ES-I3 (cell line): ENCODE results near the gene CASKIN1.
A peak's percentile ranks its signal among the peaks of the same experiment; 100 is the strongest.
"Not testable (repeated sequence)": the region's sequence is repeated elsewhere in the genome, so short reads cannot be mapped to it uniquely, and the experiment has no call there.

ENCODE experiments used
- H3K36me3 ChIP-seq: 2 replicates; pipeline ENCODE4 v1.6.1; 2013; ENCODE audit warnings: mild to moderate bottlenecking, low read length, control low read depth, moderate library complexity; ENCODE audit not compliant: insufficient read depth
- H3K4me1 ChIP-seq: 2 replicates; pipeline ENCODE4 v1.6.1; 2013; ENCODE audit warnings: mild to moderate bottlenecking, control low read depth, low read length; ENCODE audit not compliant: insufficient read depth
- H3K9ac ChIP-seq: 2 replicates; pipeline ENCODE4 v1.6.1; 2013; ENCODE audit warnings: low read depth, mild to moderate bottlenecking, low read length, moderate library complexity
- H3K9me3 ChIP-seq: 2 replicates; pipeline ENCODE4 v1.6.1; 2013; ENCODE audit warnings: mild to moderate bottlenecking, low read length, moderate library complexity; ENCODE audit not compliant: control insufficient read depth, insufficient read depth

The CASKIN1 gene

DNA sequence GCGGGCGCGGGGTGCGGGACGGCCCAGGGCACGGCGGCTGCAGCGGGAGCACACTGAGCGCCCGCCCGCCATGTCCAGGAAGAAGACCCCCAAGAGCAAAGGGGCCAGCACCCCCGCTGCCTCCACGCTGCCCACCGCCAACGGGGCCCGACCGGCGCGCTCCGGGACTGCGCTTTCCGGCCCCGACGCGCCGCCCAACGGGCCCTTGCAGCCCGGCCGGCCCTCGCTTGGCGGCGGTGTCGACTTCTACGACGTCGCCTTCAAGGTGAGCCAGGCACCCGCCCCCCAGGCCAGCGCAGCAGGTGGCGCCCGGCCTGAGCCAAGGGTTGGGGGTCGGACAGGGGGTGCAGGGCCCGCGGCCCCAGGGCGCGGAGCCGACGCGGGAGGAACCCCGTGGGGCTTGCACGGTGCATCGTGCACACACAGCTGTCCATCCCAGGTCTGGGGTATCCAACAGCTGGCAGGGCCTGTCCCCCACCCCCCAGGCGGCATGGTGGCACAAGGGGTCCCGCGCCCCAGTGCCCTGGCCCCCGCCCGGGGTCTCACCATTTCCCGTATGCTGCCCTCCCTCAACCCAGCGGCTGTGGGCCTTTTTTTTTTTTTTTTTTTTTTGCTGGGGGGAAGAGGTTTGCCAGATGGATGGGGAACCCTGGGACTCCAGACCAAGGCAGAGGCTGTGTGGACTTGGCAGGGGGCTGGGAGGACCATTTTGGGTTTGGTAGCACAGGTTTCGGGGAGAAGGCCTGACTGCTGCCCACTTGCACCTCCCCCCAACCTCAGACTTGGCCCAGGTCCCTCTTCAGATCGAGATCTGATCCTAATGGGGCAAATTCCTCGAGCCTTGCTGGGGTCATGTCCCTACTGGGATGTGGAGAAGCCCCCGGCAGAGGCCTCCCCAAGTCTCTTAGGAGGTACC is 47.4 kb downstream of the CASKIN1 start:
- 0 out of 2 replicates have a peak, but pooled peaks cover 4% of the 10 kb centered on the region for H3K36me3 ChIP-seq
- H3K9ac ChIP-seq, result peak overlapping the region; percentile 62
- no peaks in the 10 kb centered on the region for H3K9me3 ChIP-seq
- H3K4me1 ChIP-seq, result peaks cover 7% of the 10 kb centered on the region; the same call in 1 of the 2 replicates

DNA sequence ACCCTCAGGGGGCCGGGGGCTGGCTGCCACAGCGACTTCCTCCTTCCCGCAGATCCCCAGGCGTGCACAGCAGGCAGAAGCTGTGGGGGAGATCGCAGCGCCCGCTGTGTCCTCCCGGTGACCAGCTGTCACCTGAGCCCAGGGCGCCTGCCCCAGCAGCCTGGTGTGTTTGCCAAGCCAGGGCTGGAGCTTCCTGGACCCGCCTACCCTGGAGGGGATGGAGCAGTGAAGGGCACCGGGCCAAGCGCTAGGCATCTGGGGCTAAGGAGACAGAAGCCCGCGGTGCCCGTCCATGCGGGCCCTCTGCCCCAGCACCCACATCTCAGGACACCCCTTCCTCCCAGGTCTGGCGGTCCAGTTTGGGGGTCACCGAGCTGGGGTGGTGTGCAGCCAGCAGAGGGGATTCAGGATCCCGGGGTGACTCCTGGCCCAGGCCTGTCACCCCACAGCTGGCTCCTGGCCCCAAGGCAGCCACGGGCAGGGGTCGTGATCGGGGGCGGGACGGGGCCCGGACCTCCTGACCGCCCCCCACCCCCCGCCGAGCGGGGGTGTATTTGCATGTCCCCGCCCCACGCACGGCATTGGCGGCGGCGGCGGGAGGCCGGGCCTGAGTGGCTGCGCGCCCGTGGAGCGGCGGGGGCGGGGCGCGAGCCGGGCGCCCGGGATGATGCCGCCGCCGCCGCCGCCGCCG is 48.3 kb downstream of the CASKIN1 start, which contains the start of gene RAB26:
Gene RAB26 (plus strand): TSS at position 645 of the 691 bp plus-strand sequence. CDS start 159 bp downstream, outside the sequence.
- no peaks in the 10 kb centered on the region for H3K36me3 ChIP-seq
- peak within 1 kb of the TSS; percentile 62 for H3K9ac ChIP-seq
- peaks cover 9% of the 10 kb centered on the region; the same call in 1 of the 2 replicates for H3K4me1 ChIP-seq
- H3K9me3 ChIP-seq, result no peaks in the 10 kb centered on the region

DNA sequence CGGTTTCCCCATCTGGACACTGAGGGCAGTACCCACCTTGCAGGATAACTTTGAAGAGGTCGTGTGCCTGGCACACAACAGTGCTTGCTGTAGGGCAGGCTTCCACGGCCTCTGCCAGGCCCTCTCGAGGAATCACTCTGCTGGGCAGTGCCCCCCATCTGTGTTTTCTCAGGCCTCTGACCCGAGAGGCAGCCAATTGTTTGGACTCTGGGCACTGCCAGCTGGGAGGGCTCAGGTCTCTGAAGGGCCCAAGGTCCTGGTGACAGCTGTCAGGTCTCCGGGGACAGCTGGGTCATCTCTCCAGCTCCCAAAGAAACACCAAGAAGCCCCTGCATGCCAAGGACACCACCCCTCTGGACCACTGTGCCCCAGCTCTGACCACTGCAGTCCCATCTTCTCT is 49.0 kb downstream of the CASKIN1 start:
- no peaks in the 10 kb centered on the region for H3K9me3 ChIP-seq
- peaks cover 9% of the 10 kb centered on the region; the same call in 1 of the 2 replicates for H3K4me1 ChIP-seq
- no peak overlapping the region for H3K9ac ChIP-seq
- H3K36me3 ChIP-seq, result no peaks in the 10 kb centered on the region

DNA sequence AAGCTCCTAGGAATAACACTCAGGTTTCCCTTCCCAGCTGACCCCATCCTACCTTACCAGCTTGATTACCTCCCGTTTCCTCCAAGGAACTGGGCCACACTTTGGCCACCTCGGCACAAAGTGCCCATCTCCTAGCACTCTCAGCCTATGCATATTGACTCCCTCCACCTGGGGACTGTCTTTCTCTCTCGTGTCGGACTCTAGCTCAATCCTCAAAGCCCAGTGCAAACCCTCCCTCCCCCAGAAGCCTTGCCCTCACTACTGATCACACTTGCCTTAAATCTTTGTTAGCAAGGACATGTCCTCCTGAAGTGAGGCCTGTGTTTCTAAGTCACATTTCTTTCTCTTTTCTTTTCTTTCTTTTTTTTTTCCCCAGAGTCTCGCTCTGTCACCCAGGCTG is 50.6 kb downstream of the CASKIN1 start:
- H3K36me3 ChIP-seq, result no peaks in the 10 kb centered on the region
- H3K9ac ChIP-seq, result no peak overlapping the region
- H3K4me1 ChIP-seq, result peaks cover 3% of the 10 kb centered on the region; the same call in 1 of the 2 replicates
- H3K9me3 ChIP-seq, result no peaks in the 10 kb centered on the region

DNA sequence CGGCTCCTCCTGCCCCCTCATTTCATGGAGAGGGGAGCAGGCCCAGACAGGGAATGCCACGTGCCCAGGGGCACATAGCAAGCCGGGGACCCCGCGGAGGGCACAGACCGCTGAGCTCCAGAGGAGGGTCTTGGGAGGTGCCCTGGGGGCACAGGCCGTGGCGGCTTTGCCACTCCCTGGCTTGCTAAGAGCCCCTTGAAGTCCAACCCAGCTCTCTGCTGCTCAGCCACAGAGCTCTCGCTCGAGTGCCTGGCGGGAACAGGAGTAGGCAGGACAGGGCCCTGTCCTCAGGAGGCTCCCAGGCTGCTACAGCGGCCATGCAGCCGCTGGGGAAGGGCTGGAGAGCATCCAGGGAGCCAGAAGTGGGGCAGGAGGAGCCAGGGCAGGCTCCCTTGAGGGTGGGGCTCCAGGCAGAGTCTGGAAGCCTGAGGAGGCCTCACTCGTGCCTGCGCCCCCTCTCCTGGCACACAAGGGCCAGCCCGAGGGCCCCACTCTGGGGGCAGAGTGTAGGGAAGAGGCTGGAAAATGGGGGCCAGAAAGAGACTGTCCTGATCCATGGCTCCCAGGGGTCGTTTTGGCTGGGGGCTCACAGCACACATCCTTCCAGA is 52.4 kb downstream of the CASKIN1 start:
- no peaks in the 10 kb centered on the region for H3K36me3 ChIP-seq
- no peaks in the 10 kb centered on the region for H3K9me3 ChIP-seq
- H3K9ac ChIP-seq, result no peak overlapping the region
- peaks cover 3% of the 10 kb centered on the region; the same call in 1 of the 2 replicates for H3K4me1 ChIP-seq

DNA sequence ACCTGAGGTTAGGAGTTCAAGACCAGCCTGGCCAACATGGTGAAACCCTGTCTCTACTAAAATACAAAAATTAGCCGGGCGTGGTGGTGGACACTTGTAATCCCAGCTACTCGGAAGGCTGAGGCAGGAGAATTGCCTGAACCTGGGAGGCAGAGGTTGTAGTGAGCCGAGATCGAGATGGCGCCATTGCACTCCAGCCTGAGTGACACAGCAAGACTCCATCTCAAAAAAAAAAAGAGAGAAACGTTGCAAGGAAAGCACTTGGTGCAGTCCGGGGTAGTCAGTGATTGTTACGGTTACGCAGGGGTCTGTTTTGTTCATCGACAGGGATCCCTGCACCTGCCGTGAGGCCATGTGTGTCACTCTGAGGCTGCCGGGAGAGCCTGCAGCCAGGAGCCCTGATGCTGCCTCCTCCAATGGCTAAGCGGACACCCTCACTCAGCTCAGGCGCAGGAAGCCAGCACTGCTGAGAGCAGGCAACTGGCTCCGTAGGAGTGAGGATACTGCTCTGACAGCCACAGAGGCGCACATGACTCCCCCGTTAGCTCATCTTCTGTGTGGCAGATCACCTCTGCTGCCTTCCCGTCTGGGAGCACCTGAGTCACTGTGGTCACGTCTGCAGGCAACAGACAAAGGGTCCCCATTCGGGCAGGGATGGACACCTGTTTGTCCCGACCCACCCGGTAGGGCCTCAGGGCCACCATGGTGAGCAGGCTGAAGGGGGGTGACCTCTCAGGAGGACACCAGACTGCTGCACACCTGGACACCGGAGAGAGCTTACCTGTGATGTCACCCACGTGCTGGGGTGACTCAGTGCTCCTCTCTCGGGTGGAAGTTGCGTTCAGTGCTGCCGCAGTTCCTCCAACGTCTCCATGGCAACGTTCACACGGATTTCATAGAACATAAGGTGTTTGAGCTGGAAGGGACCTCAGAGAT is 53.2 kb downstream of the CASKIN1 start:
- H3K9me3 ChIP-seq, result no peaks in the 10 kb centered on the region
- H3K9ac ChIP-seq, result no peak overlapping the region
- peaks cover 3% of the 10 kb centered on the region; the same call in 1 of the 2 replicates for H3K4me1 ChIP-seq
- H3K36me3 ChIP-seq, result no peaks in the 10 kb centered on the region

DNA sequence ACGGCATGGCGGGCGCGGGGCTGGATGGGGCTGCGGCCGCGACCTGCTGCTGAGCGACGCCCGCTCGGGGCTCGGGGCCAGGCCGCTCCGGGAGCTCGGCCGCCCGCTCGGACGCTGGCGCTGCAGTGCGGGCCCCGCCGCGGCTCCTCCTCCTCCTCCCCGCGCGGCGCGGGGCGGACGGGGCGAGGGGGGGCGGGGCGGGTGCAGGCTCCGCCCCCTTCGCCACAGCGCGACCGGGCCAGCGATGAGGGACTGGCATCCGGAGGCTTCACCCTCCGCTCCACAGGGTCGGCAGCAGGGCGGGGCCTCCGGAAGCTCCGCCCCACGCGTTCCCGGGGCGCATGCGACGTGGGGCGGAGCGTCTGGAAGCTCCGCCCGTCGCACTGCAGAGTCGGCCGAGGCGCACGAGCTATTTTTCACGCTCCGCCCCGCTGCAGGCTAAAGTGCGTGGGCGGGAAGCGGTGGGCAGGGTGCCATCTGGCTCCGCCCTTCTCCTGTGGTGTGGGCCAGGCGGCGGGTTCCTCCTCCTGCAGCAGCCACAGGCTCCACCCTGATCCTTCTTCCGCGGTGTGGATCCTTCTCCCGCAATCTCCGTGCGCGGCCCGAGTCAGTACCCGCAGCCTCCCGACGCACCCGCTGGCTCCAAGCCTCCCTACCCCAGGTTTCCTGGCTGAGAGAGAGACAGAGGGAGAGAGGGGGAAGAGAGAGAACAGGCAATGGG is 60.5 kb downstream of the CASKIN1 start, which contains the start of gene PKD1:
Gene PKD1 (minus strand): TSS at position 129 of the 721 bp plus-strand sequence. CDS start 209 bp downstream, outside the sequence.
- not testable (repeated sequence) for H3K9me3 ChIP-seq, H3K36me3 ChIP-seq, H3K4me1 ChIP-seq
- peak within 1 kb of the TSS; percentile 47; the same call in 1 of the 2 replicates for H3K9ac ChIP-seq

DNA sequence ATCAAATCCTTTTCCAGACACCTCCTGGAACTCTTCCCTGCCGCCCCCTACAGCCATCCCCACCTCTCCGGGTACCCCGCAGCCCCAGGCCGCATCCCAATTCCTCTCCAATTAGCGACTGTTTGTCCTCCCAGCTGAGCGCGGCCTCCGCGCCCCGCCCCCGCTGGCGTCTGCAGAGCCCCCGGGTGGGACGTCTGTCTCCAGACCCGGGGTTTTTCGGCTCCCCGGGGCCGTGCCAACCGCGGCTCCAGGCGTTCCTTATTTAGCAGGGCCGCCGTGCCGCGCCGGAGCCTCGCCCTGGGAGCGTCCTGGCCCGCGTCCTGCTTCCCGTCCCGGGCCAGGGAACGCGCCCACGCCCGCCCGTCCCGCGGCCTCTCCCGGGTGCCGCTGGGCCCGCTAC is 61.3 kb downstream of the CASKIN1 start:
- not testable (repeated sequence) for H3K9me3 ChIP-seq
- H3K9ac ChIP-seq, result peak overlapping the region; percentile 40; the same call in 1 of the 2 replicates

DNA sequence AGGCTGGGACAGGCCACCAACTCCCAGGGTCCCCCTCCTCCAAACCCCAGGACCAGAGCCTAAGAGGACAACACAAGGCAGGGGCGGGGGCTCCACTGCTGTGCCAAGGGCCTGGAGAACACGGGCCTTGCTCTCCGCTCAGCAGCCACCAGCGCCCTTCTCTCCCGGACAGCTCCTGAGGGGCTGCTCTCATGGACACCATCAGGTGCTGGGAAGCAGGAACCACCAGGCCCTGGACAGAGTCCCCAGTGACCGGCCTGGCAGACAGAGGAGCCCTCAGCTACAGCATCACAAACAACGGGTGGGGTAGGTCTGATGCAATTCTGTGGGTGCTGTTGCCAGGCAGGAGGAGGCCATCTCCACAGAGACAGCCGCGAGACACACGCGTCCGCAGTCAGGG is 62.6 kb downstream of the CASKIN1 start:
- not testable (repeated sequence) for H3K36me3 ChIP-seq, H3K9me3 ChIP-seq, H3K9ac ChIP-seq, H3K4me1 ChIP-seq

More for the DNA sequence above, 61.3 kb downstream of the CASKIN1 start:
- H3K4me1 ChIP-seq, H3K36me3 ChIP-seq: not testable (repeated sequence)

DNA sequence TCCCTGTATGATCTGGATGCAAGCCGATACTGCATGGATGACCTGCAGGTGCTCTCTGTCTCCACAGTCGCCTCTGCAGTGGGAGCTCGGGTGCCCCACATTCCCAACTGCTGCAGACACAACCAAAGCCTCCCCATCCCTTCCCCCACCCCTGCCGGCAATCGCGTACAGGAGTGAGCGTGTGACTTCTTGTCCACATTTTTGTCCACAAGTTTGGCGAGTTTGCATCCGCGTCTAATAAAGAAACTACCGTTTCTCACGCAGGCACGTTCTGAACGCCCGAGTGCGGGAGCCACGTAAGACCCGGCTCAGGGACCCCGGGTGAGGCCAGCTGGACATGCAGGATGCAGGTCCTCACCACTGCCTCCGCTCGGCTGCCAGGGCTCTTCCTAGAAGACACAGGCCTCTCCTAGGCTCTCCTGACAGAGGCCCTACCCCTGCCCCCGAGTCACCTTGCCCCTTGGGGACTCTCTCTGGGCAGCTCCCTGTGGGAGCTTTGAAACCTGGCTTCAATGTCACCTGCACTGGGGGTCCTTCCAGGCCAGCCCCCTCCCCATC is 66.4 kb downstream of the CASKIN1 start:
- H3K4me1 ChIP-seq, result peaks cover 13% of the 10 kb centered on the region; the same call in 1 of the 2 replicates
- not testable (repeated sequence) for H3K36me3 ChIP-seq, H3K9me3 ChIP-seq, H3K9ac ChIP-seq

DNA sequence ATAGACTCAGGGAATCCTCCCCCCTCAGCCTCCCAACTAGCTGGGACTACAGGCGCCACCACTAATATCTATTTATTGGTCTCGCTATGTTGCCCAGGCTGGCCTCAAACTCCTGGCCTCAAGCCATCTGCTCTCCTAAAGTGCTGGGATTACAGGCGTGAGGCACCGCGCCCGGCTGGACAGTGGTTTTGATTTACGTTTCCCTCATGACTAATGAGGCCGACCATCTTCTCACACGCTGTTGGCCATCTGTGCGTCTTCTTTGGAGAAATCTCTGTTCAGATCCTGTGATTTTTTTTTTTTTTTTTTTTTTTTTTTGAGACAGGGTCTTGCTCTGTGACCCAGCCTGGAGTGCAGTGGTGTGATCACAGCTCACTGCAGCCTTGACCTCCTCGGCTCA is 67.2 kb downstream of the CASKIN1 start:
- H3K9ac ChIP-seq, H3K36me3 ChIP-seq, H3K9me3 ChIP-seq: not testable (repeated sequence)
- H3K4me1 ChIP-seq, result peaks cover 13% of the 10 kb centered on the region; the same call in 1 of the 2 replicates

DNA sequence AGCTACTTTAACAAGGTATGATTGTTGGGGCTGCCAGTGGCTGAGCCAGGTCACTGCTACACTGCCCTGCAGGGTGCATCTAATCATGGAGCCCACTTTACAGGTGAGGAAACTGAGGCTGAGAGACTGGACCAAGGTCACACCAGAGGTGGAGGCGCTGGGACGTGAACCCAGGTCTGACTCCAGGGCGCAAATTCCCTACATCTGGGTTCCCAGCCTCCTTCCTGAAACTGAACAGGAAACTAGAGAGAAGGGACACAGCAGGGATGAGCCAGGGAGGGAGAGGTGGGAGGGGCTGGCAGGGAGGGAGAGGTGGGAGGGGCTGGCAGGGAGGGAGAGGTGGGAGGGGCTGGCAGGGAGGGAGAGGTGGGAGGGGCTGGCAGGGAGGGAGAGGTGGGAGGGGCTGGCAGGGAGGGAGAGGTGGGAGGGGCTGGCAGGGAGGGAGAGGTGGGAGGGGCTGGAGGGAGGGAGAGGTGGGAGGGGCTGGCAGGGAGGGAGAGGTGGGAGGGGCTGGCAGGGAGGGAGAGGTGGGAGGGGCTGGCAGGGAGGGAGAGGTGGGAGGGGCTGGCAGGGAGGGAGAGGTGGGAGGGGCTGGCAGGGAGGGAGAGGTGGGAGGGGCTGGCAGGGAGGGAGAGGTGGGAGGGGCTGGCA is 68.7 kb downstream of the CASKIN1 start:
- not testable (repeated sequence) for H3K9ac ChIP-seq, H3K9me3 ChIP-seq, H3K36me3 ChIP-seq
- H3K4me1 ChIP-seq, result peaks cover 17% of the 10 kb centered on the region; the same call in 1 of the 2 replicates
